Measurements from ENCODE around the gene CRABP1.

Gene CRABP1

DNA sequence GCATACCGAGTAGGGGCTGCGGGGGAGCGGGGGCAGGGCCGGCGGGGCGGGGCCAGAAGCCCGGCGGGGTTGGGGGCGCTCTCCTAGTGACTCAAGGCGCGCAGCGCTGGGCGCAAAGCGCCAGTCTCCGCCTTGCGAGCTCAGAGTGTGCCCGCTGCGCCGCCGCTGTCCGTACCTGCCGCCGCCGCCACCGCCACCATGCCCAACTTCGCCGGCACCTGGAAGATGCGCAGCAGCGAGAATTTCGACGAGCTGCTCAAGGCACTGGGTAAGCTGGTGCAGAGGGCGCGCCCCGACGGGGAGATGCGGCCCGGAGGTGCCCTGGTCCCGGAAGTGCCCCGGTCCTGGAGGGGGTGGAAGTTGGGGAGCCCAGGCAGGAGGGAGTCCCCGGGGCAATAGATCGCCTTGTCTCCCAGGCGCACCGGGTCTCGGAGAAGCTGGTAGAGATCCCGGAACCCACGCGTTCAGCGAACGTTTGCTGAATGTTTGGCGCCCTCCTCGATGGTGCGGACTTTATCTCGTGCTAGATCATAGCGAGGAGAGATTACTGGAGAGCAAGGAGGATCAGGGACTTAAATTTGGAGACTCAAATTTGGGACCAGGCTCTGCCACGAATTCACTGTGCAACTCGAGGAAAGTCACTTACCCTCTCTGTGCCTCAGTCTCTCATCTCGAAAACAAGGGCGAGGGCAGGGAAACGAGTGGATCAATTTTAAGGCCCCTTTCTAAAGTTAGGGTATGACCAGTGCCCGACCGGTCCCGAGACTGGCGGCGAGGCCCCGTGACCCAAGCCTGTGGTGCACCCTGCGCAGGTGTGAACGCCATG, at the start of gene CRABP1:
Gene CRABP1, plus strand, starts transcription at position 123 of the 826 bp plus-strand sequence. Its CDS starts 76 bp downstream, at position 199.
- Histone ChIP-seq H2AFZ (ENCODE audit: low read depth, low read length, severe bottlenecking) (no peak within 1 kb of the TSS), H3K27me3 (ENCODE audit: low read length) (no peaks in the 10 kb centered on the region)

GRCh38 chr15:78291052-78291451, 49.1 kb upstream of the CRABP1 start:
- Histone ChIP-seq H2AFZ (ENCODE audit: low read depth, low read length, severe bottlenecking) (no peak overlapping the region), H3K9me2 (replicated peaks; ENCODE audit: insufficient read depth, low read length) (no peaks in the 10 kb centered on the region), H3K9me3 (ENCODE audit: insufficient read depth, low read length) (no peaks in the 10 kb centered on the region), H3K27me3 (ENCODE audit: low read length) (no peaks in the 10 kb centered on the region), H3K79me2 (ENCODE audit: insufficient read depth, low read length) (no peaks in the 10 kb centered on the region), H3F3A (ENCODE audit: insufficient read depth) (no peaks in the 10 kb centered on the region), H3K4me2 (ENCODE audit: low read depth, low read length, poor library complexity, severe bottlenecking) (no peak overlapping the region), H3K36me3 (ENCODE audit: low read length) (no peaks in the 10 kb centered on the region), H3K27ac (ENCODE audit: low read depth, low read length) (no peak overlapping the region), H3K9ac (ENCODE audit: low read length) (no peak overlapping the region), H3K4me3 (ENCODE audit: insufficient read depth, low read length, poor library complexity, severe bottlenecking) (no peak overlapping the region), H4K20me1 (ENCODE audit: low read depth, low read length) (no peaks in the 10 kb centered on the region)
- TF ChIP-seq, protein P1, sequence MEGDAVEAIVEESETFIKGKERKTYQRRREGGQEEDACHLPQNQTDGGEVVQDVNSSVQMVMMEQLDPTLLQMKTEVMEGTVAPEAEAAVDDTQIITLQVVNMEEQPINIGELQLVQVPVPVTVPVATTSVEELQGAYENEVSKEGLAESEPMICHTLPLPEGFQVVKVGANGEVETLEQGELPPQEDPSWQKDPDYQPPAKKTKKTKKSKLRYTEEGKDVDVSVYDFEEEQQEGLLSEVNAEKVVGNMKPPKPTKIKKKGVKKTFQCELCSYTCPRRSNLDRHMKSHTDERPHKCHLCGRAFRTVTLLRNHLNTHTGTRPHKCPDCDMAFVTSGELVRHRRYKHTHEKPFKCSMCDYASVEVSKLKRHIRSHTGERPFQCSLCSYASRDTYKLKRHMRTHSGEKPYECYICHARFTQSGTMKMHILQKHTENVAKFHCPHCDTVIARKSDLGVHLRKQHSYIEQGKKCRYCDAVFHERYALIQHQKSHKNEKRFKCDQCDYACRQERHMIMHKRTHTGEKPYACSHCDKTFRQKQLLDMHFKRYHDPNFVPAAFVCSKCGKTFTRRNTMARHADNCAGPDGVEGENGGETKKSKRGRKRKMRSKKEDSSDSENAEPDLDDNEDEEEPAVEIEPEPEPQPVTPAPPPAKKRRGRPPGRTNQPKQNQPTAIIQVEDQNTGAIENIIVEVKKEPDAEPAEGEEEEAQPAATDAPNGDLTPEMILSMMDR (IDR thresholded peaks at IDR 0.05; ENCODE audit: insufficient read depth, low read length, poor library complexity, severe bottlenecking), result no peak
- no peak for TF ChIP-seq EZH2phosphoT487 (conservative IDR thresholded peaks at IDR 0.05; ENCODE audit: low read length)

More for the DNA sequence above, at the start of gene CRABP1:
- Histone ChIP-seq H3F3A (ENCODE audit: insufficient read depth) (no peaks in the 10 kb centered on the region), H3K36me3 (ENCODE audit: low read length) (no peaks in the 10 kb centered on the region), H3K27ac (ENCODE audit: low read depth, low read length) (no peak within 1 kb of the TSS), H3K9me2 (replicated peaks; ENCODE audit: insufficient read depth, low read length) (no peaks in the 10 kb centered on the region), H4K20me1 (ENCODE audit: low read depth, low read length) (no peaks in the 10 kb centered on the region), H3K79me2 (ENCODE audit: insufficient read depth, low read length) (no peaks in the 10 kb centered on the region), H3K4me2 (ENCODE audit: low read depth, low read length, poor library complexity, severe bottlenecking) (no peak within 1 kb of the TSS), H3K4me3 (ENCODE audit: insufficient read depth, low read length, poor library complexity, severe bottlenecking) (no peak within 1 kb of the TSS), H3K9me3 (ENCODE audit: insufficient read depth, low read length) (no peaks in the 10 kb centered on the region), H3K9ac (ENCODE audit: low read length) (no peak within 1 kb of the TSS)
- no peak for TF ChIP-seq EZH2phosphoT487 (conservative IDR thresholded peaks at IDR 0.05; ENCODE audit: low read length)
- TF ChIP-seq, protein P1 (IDR thresholded peaks at IDR 0.05; ENCODE audit: insufficient read depth, low read length, poor library complexity, severe bottlenecking), result no peak

- Histone ChIP-seq H3K27ac (ENCODE audit: low read depth, low read length) (no peak overlapping the region), H3F3A (ENCODE audit: insufficient read depth) (no peaks in the 10 kb centered on the region), H3K27me3 (ENCODE audit: low read length) (no peaks in the 10 kb centered on the region), H3K9me3 (ENCODE audit: insufficient read depth, low read length) (no peaks in the 10 kb centered on the region), H3K4me3 (ENCODE audit: insufficient read depth, low read length, poor library complexity, severe bottlenecking) (no peak overlapping the region), H2AFZ (ENCODE audit: low read depth, low read length, severe bottlenecking) (no peak overlapping the region), H3K9ac (ENCODE audit: low read length) (no peak overlapping the region), H4K20me1 (ENCODE audit: low read depth, low read length) (no peaks in the 10 kb centered on the region), H3K79me2 (ENCODE audit: insufficient read depth, low read length) (0 out of 2 replicates have a peak, but pooled peaks cover 2% of the 10 kb centered on the region), H3K4me2 (ENCODE audit: low read depth, low read length, poor library complexity, severe bottlenecking) (no peak overlapping the region), H3K36me3 (ENCODE audit: low read length) (no peaks in the 10 kb centered on the region), H3K9me2 (replicated peaks; ENCODE audit: insufficient read depth, low read length) (no peaks in the 10 kb centered on the region)
- TF ChIP-seq EZH2phosphoT487 (conservative IDR thresholded peaks at IDR 0.05; ENCODE audit: low read length), result no peak
- TF ChIP-seq, protein P1 (IDR thresholded peaks at IDR 0.05; ENCODE audit: insufficient read depth, low read length, poor library complexity, severe bottlenecking), result no peak
Measured at GRCh38 chr15:78291698-78292097, 48.5 kb upstream of the CRABP1 start.
